ENCODE measurements around the gene TUBB.

DNA sequence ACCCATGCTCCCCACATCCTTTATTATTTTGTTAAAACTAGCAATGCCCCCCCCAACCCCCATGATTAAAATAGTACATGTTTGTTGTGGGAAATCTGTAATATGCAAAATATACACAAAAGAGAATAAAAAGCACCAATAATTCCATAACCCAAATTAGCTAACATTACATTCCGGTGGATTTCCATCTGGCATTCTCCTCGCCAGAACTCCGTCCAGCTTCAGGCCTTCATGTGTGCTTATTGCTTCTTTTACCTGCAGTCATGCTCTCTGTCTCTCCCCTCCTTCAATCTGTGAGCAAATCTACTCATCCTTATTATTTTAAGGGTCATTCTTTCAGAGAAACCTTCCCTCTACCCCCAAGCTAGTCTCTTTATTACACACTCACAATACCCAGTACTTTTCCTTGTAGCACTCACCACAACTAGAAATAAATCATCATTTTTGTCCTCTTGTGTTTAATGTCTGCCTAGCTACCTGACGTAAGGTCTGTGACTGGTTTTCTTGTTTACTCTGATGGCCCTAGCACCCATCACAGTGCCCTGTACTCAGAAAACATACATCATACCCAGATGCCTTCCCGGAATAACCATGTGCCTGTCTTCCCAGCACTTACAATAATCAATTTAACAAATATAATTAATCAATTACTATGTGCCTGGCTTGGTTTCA is 49.8 kb downstream of the TUBB start:
- TF ChIP-seq CTCF (IDR thresholded peaks at IDR 0.05) (no peak), POLR2A (IDR thresholded peaks at IDR 0.05) (no peak), EP300 (IDR thresholded peaks at IDR 0.05) (no peak)
